H1 (cell line): Measurements from ENCODE around the gene RPL23. TPM values are rescaled to one million over a fixed set of nuclear protein-coding genes. Genes with fewer than 3 reads are reported as not detected.

Source experiments
- CTCF ChIA-PET: fragments of 300-600 bp; sonication (Branson Sonifier 250); formaldehyde crosslinking; loops from one replicate; lab custom pipeline; 2021; ENCODE audit not compliant: partially characterized antibody; lab: Charles Lee
- POLR2A ChIA-PET: fragments of 300-600 bp; sonication (Branson Sonifier 250); formaldehyde crosslinking; loops from one replicate; lab custom pipeline; 2021; ENCODE audit warnings: inconsistent platforms; ENCODE audit not compliant: partially characterized antibody; lab: Charles Lee
- DNase-seq, 2 experiments: peaks; one replicate each; pipeline versions ENCODE4 v3.0.0 to v3.0.0-alpha.2; 2010 to 2022; ENCODE audit warnings: low spot score in 2 of 2, low read depth in 1 of 2, mixed read lengths in 1 of 2
- FAIRE-seq: peaks from 2 replicates; lab custom pipeline; 2011; peaks lifted over from hg19 to GRCh38; lab: Jason Lieb, UNC
- H2AFZ ChIP-seq: 2 replicates; pipeline ENCODE4 v1.8.1; 2012; ENCODE audit warnings: low read length, inconsistent platforms
- H2AK5ac ChIP-seq: 2 replicates; pipeline ENCODE4 v1.6.1; 2013; ENCODE audit warnings: low read depth, low read length
- H2BK120ac ChIP-seq: replicated peaks from 2 replicates; pipeline ENCODE3; 2013; ENCODE audit warnings: low read depth, low read length, inconsistent platforms
- H2BK12ac ChIP-seq: 2 replicates; pipeline ENCODE4 v1.6.1; 2013; ENCODE audit warnings: low read depth, low read length
- H2BK15ac ChIP-seq: 2 replicates; pipeline ENCODE4 v1.6.1; 2013; ENCODE audit warnings: low read length
- H2BK20ac ChIP-seq: 2 replicates; pipeline ENCODE4 v1.6.1; 2013; ENCODE audit warnings: low read length
- H2BK5ac ChIP-seq: 2 replicates; pipeline ENCODE4 v1.6.1; 2013; ENCODE audit warnings: low read depth, low read length
- H3K14ac ChIP-seq: 2 replicates; pipeline ENCODE4 v1.6.1; 2013; ENCODE audit warnings: inconsistent platforms; ENCODE audit not compliant: insufficient read length
- H3K18ac ChIP-seq: 2 replicates; pipeline ENCODE4 v1.6.1; 2013; ENCODE audit warnings: low read length; ENCODE audit errors: extremely low read depth
- H3K23ac ChIP-seq: 2 replicates; pipeline ENCODE4 v1.6.1; 2013; ENCODE audit warnings: inconsistent platforms; ENCODE audit not compliant: insufficient read length
- H3K23me2 ChIP-seq: 2 replicates; pipeline ENCODE4 v1.6.1; 2013; ENCODE audit warnings: low read depth, low read length
- H3K27ac ChIP-seq: 2 replicates; pipeline ENCODE4 v1.6.1; 2011; ENCODE audit warnings: low read depth, low read length, inconsistent platforms
- H3K27me3 ChIP-seq, 4 experiments: replicated peaks in 1 of 4; 1 replicate in 1 of 4; 2 replicates in 3 of 4; pipeline versions ENCODE4 v1.6.1 to v1.8.1; 2011 to 2013; ENCODE audit warnings: low read length in 3 of 4, mild to moderate bottlenecking in 3 of 4, inconsistent platforms in 2 of 4, mixed read lengths in 2 of 4, moderate library complexity in 1 of 4; ENCODE audit not compliant: control insufficient read depth in 3 of 4, insufficient read depth in 3 of 4; ENCODE audit errors: extremely low read depth in 1 of 4
- H3K36me3 ChIP-seq, 4 experiments: 2 replicates each; pipeline versions ENCODE4 v1.6.1 to v1.8.1; 2011 to 2013; ENCODE audit warnings: mild to moderate bottlenecking in 4 of 4, low read length in 3 of 4, moderate library complexity in 2 of 4, control low read depth in 1 of 4, inconsistent platforms in 1 of 4; ENCODE audit not compliant: insufficient read depth in 4 of 4, control insufficient read depth in 2 of 4
- H3K4ac ChIP-seq: replicated peaks from 2 replicates; pipeline ENCODE3; 2013; ENCODE audit warnings: low read length, low read depth, mixed read lengths, inconsistent platforms; ENCODE audit not compliant: insufficient read length
- H3K4me1 ChIP-seq, 4 experiments: replicated peaks in 1 of 4; 1 replicate in 1 of 4; 2 replicates in 3 of 4; pipeline versions ENCODE4 v1.6.1 to v1.8.1; 2011 to 2013; ENCODE audit warnings: low read length in 3 of 4, inconsistent platforms in 2 of 4, mixed read lengths in 1 of 4; ENCODE audit not compliant: insufficient read depth in 4 of 4, control insufficient read depth in 3 of 4
- H3K4me2 ChIP-seq, 2 experiments: 2 replicates each; pipeline versions ENCODE4 v1.6.1 to v1.8.1; 2011 to 2013; ENCODE audit warnings: low read depth in 2 of 2, low read length in 2 of 2, control low read depth in 1 of 2, inconsistent platforms in 1 of 2, mild to moderate bottlenecking in 1 of 2; ENCODE audit not compliant: insufficient read depth in 1 of 2
- H3K4me3 ChIP-seq, 4 experiments: fragments of 200-600, 300-600 bp in 1 of 4; sonication (generic), shearing (Covaris generic), sonication (Bioruptor Twin) in 1 of 4; 2 replicates each; pipeline versions ENCODE4 v1.5.1 to v1.8.1; 2011 to 2016; ENCODE audit warnings: low read length in 4 of 4, low read depth in 3 of 4, control low read depth in 2 of 4, inconsistent platforms in 2 of 4, mild to moderate bottlenecking in 2 of 4, mixed read lengths in 1 of 4, moderate library complexity in 1 of 4; ENCODE audit not compliant: insufficient read depth in 2 of 4; ENCODE audit errors: extremely low read depth in 1 of 4
- H3K56ac ChIP-seq: replicated peaks from 2 replicates; pipeline ENCODE3; 2013; ENCODE audit warnings: low read depth, mild to moderate bottlenecking, mixed read lengths, low read length, inconsistent platforms; ENCODE audit not compliant: insufficient read length
- H3K79me1 ChIP-seq: 2 replicates; pipeline ENCODE4 v1.6.1; 2013; ENCODE audit warnings: low read depth, low read length, control low read depth
- H3K79me2 ChIP-seq, 2 experiments: 2 replicates each; pipeline versions ENCODE4 v1.6.1 to v1.8.1; 2012 to 2013; ENCODE audit warnings: low read length in 2 of 2, mild to moderate bottlenecking in 2 of 2, inconsistent platforms in 1 of 2; ENCODE audit not compliant: insufficient read depth in 2 of 2, control insufficient read depth in 1 of 2
- H3K9ac ChIP-seq, 4 experiments: replicated peaks in 1 of 4; 1 replicate in 1 of 4; 2 replicates in 3 of 4; pipeline versions ENCODE4 v1.6.1 to v1.8.1; 2011 to 2013; ENCODE audit warnings: low read depth in 3 of 4, low read length in 3 of 4, control low read depth in 2 of 4, mild to moderate bottlenecking in 2 of 4, moderate library complexity in 2 of 4, inconsistent platforms in 1 of 4; ENCODE audit errors: extremely low read depth in 1 of 4
- H3K9me3 ChIP-seq, 2 experiments: 2 replicates each; pipeline versions ENCODE4 v1.6.1 to v1.8.1; 2012 to 2013; ENCODE audit warnings: mild to moderate bottlenecking in 2 of 2, moderate library complexity in 2 of 2, control low read depth in 1 of 2, inconsistent platforms in 1 of 2, low read depth in 1 of 2, low read length in 1 of 2, mixed read lengths in 1 of 2; ENCODE audit not compliant: insufficient read depth in 2 of 2
- H4K20me1 ChIP-seq, 2 experiments: replicated peaks in 1 of 2; 2 replicates each; pipeline versions ENCODE3 to v1.8.1; 2011 to 2013; ENCODE audit warnings: inconsistent platforms in 2 of 2, low read length in 2 of 2, mild to moderate bottlenecking in 1 of 2; ENCODE audit not compliant: insufficient read depth in 2 of 2, control insufficient read depth in 1 of 2
- H4K5ac ChIP-seq: 2 replicates; pipeline ENCODE4 v1.6.1; 2013; ENCODE audit warnings: low read length, low read depth, mixed read lengths, inconsistent platforms; ENCODE audit not compliant: insufficient read length
- H4K8ac ChIP-seq: 2 replicates; pipeline ENCODE4 v1.8.0; 2013; ENCODE audit warnings: mild to moderate bottlenecking, moderate library complexity, low read length, inconsistent platforms; ENCODE audit not compliant: insufficient read depth; ENCODE audit errors: extremely low read depth
- H4K91ac ChIP-seq: replicated peaks from 2 replicates; pipeline ENCODE3; 2013; ENCODE audit warnings: low read length, mixed read lengths, inconsistent platforms; ENCODE audit not compliant: insufficient read length
- ATF3 ChIP-seq: IDR thresholded peaks from 2 replicates; pipeline ENCODE4 v1.6.1; 2011; ENCODE audit warnings: low read depth, mild to moderate bottlenecking, low read length; ENCODE audit not compliant: insufficient read depth
- CHD1 ChIP-seq: IDR thresholded peaks from 2 replicates; pipeline ENCODE4 v1.6.1; 2012; ENCODE audit warnings: low read depth, low read length, improper control_type of control experiment
- CHD2 ChIP-seq: IDR thresholded peaks from 2 replicates; pipeline ENCODE4 v1.6.1; 2012; ENCODE audit warnings: low read length, improper control_type of control experiment
- EP300 ChIP-seq, 2 experiments: IDR thresholded peaks; 1 replicate in 1 of 2; 2 replicates in 1 of 2; pipeline ENCODE4 v1.6.1; 2011 to 2012; ENCODE audit warnings: low read depth in 2 of 2, low read length in 2 of 2, mild to moderate bottlenecking in 2 of 2, borderline replicate concordance in 1 of 2, inconsistent platforms in 1 of 2, moderate library complexity in 1 of 2
- FOSL1 ChIP-seq: IDR thresholded peaks from 2 replicates; pipeline ENCODE4 v1.6.1; 2011; ENCODE audit warnings: mild to moderate bottlenecking, low read depth, low read length, moderate library complexity; ENCODE audit not compliant: insufficient read depth
- PHF8 ChIP-seq: fragments of 200-600 bp; sonication (generic); conservative IDR thresholded peaks from 2 replicates; pipeline ENCODE4 v1.7.1; 2012; ENCODE audit warnings: low read depth, mild to moderate bottlenecking, inconsistent platforms, low read length, moderate library complexity
- POLR2AphosphoS5 ChIP-seq: IDR thresholded peaks from 2 replicates; pipeline ENCODE4 v1.6.1; 2011; ENCODE audit warnings: low read depth, low read length
- RBBP5 ChIP-seq: IDR thresholded peaks from 2 replicates; pipeline ENCODE4 v1.7.1; 2012; ENCODE audit warnings: low read depth, mild to moderate bottlenecking, inconsistent platforms, low read length, moderate library complexity, borderline replicate concordance
- SP4 ChIP-seq: IDR thresholded peaks from 2 replicates; pipeline ENCODE4 v1.6.1; 2012; ENCODE audit warnings: low read length, inconsistent platforms
- TAF7 ChIP-seq: optimal IDR thresholded peaks from 2 replicates; pipeline ENCODE3; 2011; ENCODE audit warnings: low read depth, mild to moderate bottlenecking, inconsistent platforms, low read length, moderate library complexity, borderline replicate concordance
- TEAD4 ChIP-seq: IDR thresholded peaks from 2 replicates; pipeline ENCODE4 v1.6.1; 2012; ENCODE audit warnings: low read depth, low read length, inconsistent platforms, mixed read lengths
- YY1 ChIP-seq: IDR thresholded peaks from 2 replicates; pipeline ENCODE4 v1.6.1; 2011; ENCODE audit warnings: low read depth, mild to moderate bottlenecking, low read length
- WGBS, 2 experiments: shearing (Covaris generic) in 1 of 2; methylation state at CpG; one replicate each; pipeline versions ENCODE4 v1.1.6 to v1.1.7; 2013 to 2015; ENCODE audit warnings: low lambda C conversion rate in 2 of 2, mixed read lengths in 2 of 2, inconsistent platforms in 1 of 2, low coverage in 1 of 2, missing lambda C conversion rate in 1 of 2; ENCODE audit not compliant: insufficient replicate concordance in 2 of 2, insufficient coverage in 1 of 2, insufficient read length in 1 of 2; ENCODE audit errors: extremely low coverage in 1 of 2, missing lambda C conversion rate in 1 of 2; 5-methylcytosine and 5-hydroxymethylcytosine counted together
- polyA plus RNA-seq, 7 experiments: library from polyadenylated mRNA; depleted of rRNA in 3 of 7; stranded (reverse) in 5 of 7; unstranded in 2 of 7; fragments of >200 nt in 5 of 7; fragments of 200-250 nt in 2 of 7; gene quantifications; 1 replicate in 5 of 7; 2 replicates in 1 of 7; 4 replicates in 1 of 7; pipeline versions ENCODE4 v1.2.1 to v1.2.3, GENCODE V29; 2011 to 2013; ENCODE audit warnings: missing spikeins in 2 of 7, mixed read lengths in 2 of 7
- total RNA-seq: library from RNA; stranded (reverse); fragmentation: NEBNext Ultra II Directional; extraction: Animal tissue kit (Norgen Biotek cat#: 25700); gene quantifications from 2 replicates; pipeline ENCODE4 v1.2.1, GENCODE V29; 2021

Gene RPL23
- total and polyA plus RNA-seq, 2 of the 8 experiments (the other 6 are each of a cell fraction or from before 2014, with no cell fraction given), result 2,148 to 2,502 TPM

- CTCF ChIA-PET, result interaction anchor here (0.6 to 2.2 kb wide), 11 partner anchors 9 to 339 kb away, joined by 3 to 7 read pairs (median 3); partner anchors contain the start of gene LASP1
- H3K9ac ChIP-seq, result no peak overlapping the region; a peak in 1 of 7 replicates
- no peak overlapping the region for H2BK15ac ChIP-seq
- H3K23me2 ChIP-seq, result no peaks in the 10 kb centered on the region
- no peak overlapping the region for H3K18ac ChIP-seq
- H3K23ac ChIP-seq, result no peak overlapping the region
- H3K4me3 ChIP-seq, result no peak overlapping the region
- no peak overlapping the region for H4K91ac ChIP-seq
- H3K14ac ChIP-seq, result no peak overlapping the region
- H3K27me3 ChIP-seq, result no peaks in the 10 kb centered on the region
- WGBS, 2 experiments, result 95% methylated on average over 10 of the region's 10 CpGs; no CpG with 5 or more reads in 1 of the 2 experiments
- H3K56ac ChIP-seq, result no peak overlapping the region
- no peaks in the 10 kb centered on the region for H3K9me3 ChIP-seq
- no peak overlapping the region for H3K27ac ChIP-seq
- H3K79me1 ChIP-seq, result no peaks in the 10 kb centered on the region; the same call in 1 of the 2 replicates
- no peak overlapping the region for H2AK5ac ChIP-seq
- peaks cover 0 to 7% of the 10 kb centered on the region in 2 experiments; a peak in 2 of 4 replicates for H3K79me2 ChIP-seq
- peaks cover 0 to 5% (median 2%) of the 10 kb centered on the region in 4 experiments; a peak in 5 of 7 replicates for H3K4me1 ChIP-seq
- H3K36me3 ChIP-seq, result peaks cover 4 to 24% (median 13%) of the 10 kb centered on the region in 4 experiments; a peak in 7 of 8 replicates
- H2BK5ac ChIP-seq, result no peak overlapping the region
- no peak overlapping the region for H4K5ac ChIP-seq
- H3K4ac ChIP-seq, result no peak overlapping the region
- H2BK20ac ChIP-seq, result no peak overlapping the region
- POLR2A ChIA-PET, result interaction anchor here (0.7 to 3.2 kb wide), 9 partner anchors 12 to 53 kb away, joined by 3 to 19 read pairs (median 4); partner anchors contain the start of genes LASP1, LASP1NB and RPL23
- H4K20me1 ChIP-seq, result peaks cover 0 to 6% of the 10 kb centered on the region in 2 experiments
- H2AFZ ChIP-seq, result no peak overlapping the region
- no peak overlapping the region for H4K8ac ChIP-seq
- DNase-seq (no peak), FAIRE-seq (no peak)
- H2BK120ac ChIP-seq, result no peak overlapping the region
- H3K4me2 ChIP-seq, result no peak overlapping the region
- H2BK12ac ChIP-seq, result no peak overlapping the region
- TF ChIP-seq FOSL1, result no peak
- no peak for TF ChIP-seq SP4
- no peak for TF ChIP-seq CHD1
- no peak for TF ChIP-seq RBBP5
- no peak for TF ChIP-seq ATF3
- TF ChIP-seq TAF7, result no peak
- no peak for TF ChIP-seq YY1
- no peak for TF ChIP-seq EP300 (IDR thresholded peaks at IDR 0.05; ENCODE audit: borderline replicate concordance in 1 of 2, low read depth in 2 of 2, low read length in 2 of 2)
- no peak for TF ChIP-seq CHD2
- TF ChIP-seq TEAD4, result no peak
- no peak for TF ChIP-seq PHF8
- TF ChIP-seq POLR2AphosphoS5, result no peak
These were observed 47.6 kb upstream of the RPL23 start for GRCh38 chr17:38900978-38901656.
